Measurements from ENCODE around the gene SFRP5.
A peak's percentile ranks its signal among the peaks of the same experiment; 100 is the strongest.

SFRP5 gene

DNA sequence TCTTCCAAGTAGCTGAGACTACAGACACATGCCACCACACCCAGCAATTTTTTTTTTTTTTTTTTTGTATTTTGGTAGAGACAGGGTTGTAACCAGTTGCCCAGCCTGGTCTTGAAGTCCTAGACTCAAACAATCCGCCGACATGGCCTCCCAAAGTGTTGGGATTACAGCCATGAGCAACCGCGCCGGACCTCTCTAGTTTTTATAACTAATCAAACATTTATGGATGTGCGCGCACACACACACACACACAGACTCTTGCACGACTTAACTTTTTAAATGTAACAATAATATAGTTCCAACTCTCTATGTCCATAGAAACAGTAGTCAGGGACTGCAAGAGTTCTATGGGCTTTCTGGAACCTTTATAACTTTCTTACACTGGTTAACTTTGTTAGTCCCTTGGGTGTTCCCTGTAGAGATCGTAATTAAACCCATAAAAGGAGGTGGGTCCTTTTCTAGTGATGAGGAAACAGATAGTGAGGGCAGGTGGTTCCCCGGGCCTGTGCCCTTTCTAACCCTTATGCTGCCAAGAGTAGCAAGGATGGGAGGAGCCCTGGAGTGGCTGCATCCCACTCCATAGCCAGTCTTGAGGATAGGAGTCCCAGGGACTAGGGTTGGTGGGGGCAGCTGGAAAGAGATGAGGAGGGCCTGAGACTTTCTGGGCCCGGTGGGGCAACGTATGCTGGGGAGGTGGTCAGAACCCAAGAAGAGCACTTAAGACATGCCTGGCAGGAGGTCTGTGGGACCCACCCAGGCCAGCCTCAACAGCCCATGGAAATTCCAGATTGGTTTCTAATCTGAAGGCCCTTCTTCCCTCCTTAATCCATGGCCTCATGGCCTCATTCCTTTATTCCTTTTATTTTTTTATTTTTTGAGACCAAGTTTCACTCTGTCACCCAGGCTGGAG, 49.7 kb downstream of the SFRP5 start:
- no peak for DNase-seq (ENCODE audit: low read depth)
- TF ChIP-seq, protein P1, sequence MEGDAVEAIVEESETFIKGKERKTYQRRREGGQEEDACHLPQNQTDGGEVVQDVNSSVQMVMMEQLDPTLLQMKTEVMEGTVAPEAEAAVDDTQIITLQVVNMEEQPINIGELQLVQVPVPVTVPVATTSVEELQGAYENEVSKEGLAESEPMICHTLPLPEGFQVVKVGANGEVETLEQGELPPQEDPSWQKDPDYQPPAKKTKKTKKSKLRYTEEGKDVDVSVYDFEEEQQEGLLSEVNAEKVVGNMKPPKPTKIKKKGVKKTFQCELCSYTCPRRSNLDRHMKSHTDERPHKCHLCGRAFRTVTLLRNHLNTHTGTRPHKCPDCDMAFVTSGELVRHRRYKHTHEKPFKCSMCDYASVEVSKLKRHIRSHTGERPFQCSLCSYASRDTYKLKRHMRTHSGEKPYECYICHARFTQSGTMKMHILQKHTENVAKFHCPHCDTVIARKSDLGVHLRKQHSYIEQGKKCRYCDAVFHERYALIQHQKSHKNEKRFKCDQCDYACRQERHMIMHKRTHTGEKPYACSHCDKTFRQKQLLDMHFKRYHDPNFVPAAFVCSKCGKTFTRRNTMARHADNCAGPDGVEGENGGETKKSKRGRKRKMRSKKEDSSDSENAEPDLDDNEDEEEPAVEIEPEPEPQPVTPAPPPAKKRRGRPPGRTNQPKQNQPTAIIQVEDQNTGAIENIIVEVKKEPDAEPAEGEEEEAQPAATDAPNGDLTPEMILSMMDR (IDR thresholded peaks at IDR 0.05; ENCODE audit: control insufficient read depth, extremely low read depth, insufficient read depth) = no peak

DNA sequence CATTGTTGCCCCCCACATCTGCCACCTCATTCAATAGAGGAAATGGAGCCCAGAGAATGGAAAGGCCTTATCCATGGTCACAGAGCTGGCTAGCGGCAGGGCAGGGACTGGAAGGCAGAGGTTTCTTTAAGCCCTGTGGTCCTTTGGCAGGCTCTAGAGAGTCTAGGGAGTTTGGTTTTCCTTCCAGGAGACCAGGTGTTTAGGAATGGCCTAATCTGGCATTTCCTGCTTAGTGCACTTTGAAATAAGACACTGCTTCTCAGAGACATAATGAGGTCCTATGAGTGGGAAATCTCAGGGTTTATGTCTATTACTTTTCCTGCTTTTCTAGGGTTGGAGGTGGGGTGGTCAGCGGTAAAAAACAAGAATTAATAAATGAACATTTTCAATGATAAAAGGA, 52.2 kb downstream of the SFRP5 start:
- TF ChIP-seq, protein P1 (IDR thresholded peaks at IDR 0.05; ENCODE audit: control insufficient read depth, extremely low read depth, insufficient read depth) = no peak
- H3K4me3 ChIP-seq (ENCODE audit: low read depth, low read length) = no peak overlapping the region
- DNase-seq (ENCODE audit: low read depth) = no peak

More for the DNA sequence above, 49.7 kb downstream of the SFRP5 start:
- H3K4me3 ChIP-seq (ENCODE audit: low read depth, low read length) = no peak overlapping the region

DNA sequence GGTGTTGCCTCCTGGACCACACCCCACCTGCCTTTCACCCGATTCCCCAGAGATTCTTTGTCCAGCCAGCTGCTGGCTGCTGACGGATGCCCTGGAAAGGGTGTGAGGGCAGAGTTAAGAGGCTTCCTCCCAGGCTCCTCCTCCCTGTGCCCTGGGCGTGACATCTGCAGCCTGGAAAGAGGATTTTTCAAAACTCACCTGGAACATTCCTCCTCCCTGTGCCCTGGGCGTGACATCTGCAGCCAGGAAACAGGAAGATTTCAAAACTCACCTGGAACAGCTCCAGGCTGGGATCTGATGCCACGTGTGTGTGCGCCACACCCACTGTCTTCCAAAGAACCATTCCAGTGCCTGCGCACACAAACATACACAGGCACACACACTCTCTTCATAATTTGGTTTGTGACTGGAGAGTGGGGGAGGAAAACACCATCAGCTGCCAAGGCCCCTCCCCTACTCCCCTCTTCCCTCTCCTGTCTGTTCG, 53.1 kb downstream of the SFRP5 start:
- DNase-seq (ENCODE audit: low read depth) = peak; percentile 99
- TF ChIP-seq, protein P1 (IDR thresholded peaks at IDR 0.05; ENCODE audit: control insufficient read depth, extremely low read depth, insufficient read depth) = no peak
- no peak overlapping the region for H3K4me3 ChIP-seq (ENCODE audit: low read depth, low read length)

DNA sequence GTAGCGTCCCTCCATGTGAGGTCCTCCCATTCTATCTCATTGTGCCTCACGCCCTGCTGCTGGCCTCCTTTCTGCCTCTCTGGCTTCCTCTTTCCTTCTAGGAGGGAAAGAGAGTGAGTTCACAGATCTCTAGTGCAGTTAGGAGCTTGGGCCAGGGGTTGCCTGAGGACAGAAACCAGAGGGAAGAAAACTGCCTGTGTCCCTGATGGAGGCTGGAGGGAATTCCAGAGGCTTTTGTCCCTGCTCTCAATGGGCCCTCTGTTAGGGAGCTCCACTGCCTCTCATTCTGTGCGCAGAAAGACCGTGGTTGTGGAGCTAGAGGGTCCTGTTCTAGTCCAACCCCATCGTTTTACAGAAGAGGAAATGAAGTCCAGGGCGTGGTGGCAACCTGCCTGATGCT, 53.6 kb downstream of the SFRP5 start:
- DNase-seq (ENCODE audit: low read depth) = no peak
- no peak overlapping the region for H3K4me3 ChIP-seq (ENCODE audit: low read depth, low read length)
- TF ChIP-seq, protein P1 (IDR thresholded peaks at IDR 0.05; ENCODE audit: control insufficient read depth, extremely low read depth, insufficient read depth) = no peak

DNA sequence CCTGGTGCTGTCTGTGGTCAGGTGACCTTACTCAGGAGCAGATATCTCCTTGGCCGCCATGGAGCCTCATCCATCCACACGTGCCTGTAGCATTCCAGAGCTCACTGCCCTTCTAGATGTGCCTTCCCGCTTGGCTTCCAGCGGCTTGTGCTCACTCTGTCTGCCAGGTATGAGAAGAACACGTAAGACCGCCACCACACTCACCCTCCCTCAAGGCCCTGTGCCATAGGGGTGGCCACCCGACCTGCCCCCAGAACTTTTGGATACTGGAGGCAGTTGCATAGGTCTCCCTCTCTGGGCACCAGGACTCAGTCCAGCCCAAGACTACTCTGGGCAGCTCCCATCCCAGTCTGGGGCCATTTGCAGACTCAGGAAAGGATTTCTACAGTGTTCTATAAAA, 54.2 kb downstream of the SFRP5 start:
- H3K4me3 ChIP-seq (ENCODE audit: low read depth, low read length) = no peak overlapping the region
- TF ChIP-seq, protein P1 (IDR thresholded peaks at IDR 0.05; ENCODE audit: control insufficient read depth, extremely low read depth, insufficient read depth) = no peak
- no peak for DNase-seq (ENCODE audit: low read depth)

Data from LNCaP clone FGC (cell line).